ENCODE results near the gene ANAPC1.
"Not testable (repeated sequence)": the region's sequence is repeated elsewhere in the genome, so short reads cannot be mapped to it uniquely, and the experiment has no call there.

ANAPC1 gene

DNA sequence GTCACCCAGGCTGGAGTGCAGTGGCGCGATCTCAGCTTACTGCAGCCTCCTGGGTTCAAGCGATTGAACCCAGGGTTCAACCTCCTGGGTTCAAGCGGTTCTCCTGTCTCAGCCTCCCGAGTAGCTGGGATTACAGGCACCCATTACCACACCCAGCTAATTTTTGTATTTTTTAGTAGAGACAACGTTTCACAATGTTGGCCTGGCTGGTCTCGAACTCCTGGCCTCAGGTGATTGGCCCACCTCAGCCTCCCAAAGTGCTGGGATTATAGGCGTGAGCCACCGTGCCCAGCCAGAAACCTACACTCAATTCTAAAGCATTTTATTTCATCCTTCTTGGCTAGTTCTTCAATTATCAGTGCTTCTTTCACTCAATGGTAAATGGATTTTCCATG, 21.5 kb upstream of the ANAPC1 start:
- DNase-seq (ENCODE audit: low read depth) = not testable (repeated sequence)

DNA sequence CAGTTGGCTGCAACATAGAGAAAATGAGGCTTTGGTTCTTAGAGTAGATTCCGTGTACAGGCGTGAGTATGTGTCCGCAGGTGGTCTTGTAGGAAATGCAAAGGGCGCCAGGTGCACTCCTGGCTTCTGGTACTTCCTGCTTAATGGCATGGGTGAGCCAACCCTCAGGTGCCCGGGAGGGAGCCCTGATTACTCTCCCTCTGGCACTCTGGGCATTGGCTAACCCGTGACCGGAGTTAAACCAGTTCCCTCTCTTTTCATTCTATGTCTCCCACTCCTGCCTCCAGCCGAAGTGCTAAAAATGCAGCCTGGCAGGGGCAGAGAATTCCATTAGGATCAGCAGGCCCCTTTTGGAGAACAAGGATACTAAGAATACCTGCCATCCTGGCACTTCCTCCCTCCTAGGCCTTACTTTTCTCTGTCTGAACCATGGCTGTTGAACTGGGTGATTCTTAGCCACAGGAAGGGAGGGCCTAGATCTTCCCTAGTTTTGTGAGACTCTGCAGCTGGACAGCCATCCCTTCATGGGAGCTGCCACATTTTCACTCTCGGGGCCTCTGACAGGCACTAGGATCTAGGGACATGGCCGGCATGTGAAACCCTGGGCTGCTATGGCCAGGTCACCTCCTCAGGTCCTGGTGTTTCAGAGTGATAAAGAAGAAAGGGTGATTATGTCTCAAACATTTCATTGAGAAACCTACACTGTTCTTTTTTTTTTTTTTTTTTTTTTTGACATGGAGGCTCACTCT, 20.9 kb upstream of the ANAPC1 start:
- no peak for DNase-seq (ENCODE audit: low read depth)

DNA sequence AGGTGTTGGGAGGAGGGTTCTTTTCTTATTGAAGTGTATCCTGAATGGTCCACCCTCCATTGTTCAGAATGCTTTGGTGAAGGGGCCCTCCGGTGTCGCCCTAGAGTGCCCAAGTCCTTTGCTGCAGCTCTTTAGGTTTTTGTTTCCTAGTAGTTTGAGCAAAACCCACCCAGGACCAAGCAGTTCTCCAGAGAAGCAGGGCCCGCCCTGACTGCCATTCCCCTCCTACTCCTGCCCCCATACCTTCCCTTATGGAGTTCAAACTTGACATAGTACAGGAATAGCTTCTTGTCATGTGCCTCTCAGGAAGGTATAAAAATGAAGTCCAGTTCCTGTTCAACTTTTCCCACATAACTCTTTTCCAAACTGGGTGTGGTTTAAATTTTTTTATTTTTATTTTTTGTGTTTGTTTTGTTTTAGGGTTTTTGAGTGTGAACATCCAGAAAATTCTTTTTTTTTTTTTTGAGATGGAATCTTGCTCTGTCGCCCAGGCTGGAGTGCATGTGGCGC, 20.0 kb upstream of the ANAPC1 start:
- DNase-seq (ENCODE audit: low read depth) = no peak

DNA sequence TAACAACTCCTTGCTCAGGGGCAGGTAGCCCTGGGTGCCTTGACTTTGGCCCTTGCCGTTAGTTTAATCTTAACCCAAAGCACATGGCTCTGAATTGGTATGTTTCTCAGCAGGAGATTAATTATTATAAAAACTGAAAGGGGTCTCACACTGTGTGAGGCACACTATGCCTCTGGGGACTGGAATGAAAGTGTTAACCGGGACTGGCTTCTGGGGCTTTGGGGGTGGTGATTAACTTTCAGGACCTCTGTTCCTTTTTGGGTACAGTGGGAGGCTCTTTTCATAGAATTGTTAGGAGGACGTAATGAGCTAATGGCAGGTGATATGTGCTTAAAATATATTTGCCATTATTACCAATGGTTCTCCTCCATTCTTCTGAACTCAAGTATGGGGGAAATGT, 19.5 kb upstream of the ANAPC1 start:
- no peak for DNase-seq (ENCODE audit: low read depth)

DNA sequence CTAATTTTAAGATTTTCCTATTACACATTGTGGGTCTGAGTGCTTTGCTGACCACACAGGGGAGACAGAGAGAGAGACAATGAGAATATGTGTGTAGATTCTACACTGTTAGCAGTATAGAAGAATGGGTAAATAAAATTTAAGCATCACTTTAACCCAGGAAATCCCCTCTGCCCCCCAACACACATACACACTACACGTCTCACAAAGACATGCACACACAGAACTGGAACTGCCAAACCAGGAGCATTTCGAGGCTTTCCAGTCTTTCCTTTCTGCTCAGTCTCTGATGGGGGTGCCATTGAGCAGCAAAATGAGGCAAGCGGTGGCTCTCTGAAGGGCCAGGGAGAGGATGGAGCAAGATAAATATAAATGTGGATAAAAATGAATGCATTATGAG, 16.9 kb upstream of the ANAPC1 start:
- DNase-seq (ENCODE audit: low read depth) = no peak

DNA sequence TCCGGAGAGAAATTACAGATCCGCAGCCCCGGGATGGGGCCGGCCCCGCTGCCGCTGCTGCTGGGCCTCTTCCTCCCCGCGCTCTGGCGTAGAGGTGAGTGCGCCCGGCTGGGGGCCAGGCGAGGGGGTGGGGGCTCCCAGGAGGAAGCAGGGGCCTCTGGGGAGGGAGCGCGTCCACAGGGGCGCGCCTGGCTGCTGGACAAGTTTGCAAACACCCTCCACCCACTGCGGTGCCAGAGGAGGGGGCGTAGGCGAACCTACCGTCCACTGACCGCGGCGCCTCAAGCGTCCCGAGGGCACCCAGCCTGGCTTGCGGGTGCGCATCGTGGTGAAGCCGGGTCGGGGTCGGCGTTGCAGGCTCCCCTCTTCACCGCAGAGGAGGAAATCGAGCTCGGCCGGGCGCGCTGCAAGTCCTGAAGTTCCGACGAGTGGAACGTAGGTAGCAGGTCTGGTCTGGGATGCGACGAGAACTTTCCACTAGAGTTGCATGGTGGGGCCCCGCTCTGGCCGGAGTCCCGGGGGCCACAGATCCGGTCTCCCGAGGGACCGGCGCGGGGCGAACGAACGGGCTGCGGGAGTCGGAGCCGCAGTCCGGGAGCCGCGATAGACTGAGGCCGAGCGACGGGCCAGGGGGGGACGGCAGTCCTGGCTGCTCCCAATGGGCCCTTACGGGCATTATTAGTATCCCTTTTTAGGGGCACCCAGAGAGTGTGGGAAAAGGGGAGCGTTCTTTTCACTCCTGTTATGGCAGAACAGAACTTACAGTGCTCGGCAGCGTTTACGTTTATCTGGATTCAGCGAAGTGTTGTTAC, 14.9 kb upstream of the ANAPC1 start:
- no peak for DNase-seq (ENCODE audit: low read depth)

DNA sequence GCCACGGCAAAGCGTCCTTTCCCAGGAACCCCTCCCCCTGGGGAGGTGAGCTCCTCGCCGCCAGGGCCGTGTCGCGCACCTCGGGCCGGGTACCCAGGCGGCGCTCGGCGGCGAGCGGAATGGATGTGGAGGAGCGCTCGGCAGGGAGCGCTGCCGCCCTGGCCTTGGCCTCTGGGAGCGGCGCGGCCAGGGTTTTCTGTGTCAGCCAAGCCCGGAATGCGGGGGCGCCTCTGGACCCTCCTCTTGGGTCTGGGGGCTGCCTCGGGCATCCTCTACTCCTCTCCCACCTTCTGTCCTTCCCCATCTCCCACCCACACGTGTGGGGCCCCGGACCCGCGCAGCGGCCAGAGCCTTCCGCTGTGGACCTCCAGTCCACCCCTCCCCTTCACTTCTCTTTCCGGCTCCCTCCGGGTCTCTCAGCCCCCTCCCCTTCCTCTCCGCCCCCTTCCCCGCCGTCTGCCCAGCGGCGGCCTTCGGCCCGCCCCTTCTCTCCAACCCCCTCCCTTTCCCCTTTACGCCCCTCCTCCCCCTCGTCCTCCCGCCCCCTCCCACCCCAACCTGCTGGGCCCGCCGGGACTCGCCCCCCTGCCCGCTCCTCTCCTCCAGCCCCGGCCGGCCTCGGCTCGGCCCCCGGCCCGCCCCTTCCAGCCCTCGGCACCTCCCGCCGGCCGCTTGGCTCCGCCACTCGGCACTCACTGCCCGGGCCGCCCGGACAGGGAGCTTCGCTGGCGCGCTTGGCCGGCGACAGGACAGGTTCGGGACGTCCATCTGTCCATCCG, 14.1 kb upstream of the ANAPC1 start, which contains the start of gene MERTK:
Gene MERTK, plus strand, starts transcription at position 684 of the 779 bp plus-strand sequence. CDS start 129 bp downstream, outside the sequence.
- DNase-seq (ENCODE audit: low read depth) = no peak

DNA sequence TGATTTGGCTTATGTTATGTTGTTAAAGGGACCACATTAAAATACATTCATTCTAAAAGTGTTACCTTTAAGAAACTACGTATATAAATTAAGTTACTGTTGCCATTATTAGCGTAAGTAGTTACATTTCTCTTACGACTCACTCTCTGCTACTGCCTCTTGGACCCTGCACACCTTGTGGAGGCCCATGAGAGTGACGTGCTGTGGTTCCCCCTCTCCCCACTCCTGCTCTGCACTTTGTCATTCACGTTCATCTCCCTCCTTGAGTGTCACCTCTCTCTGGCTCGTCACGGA, 13.6 kb upstream of the ANAPC1 start:
- no peak for DNase-seq (ENCODE audit: low read depth)

DNA sequence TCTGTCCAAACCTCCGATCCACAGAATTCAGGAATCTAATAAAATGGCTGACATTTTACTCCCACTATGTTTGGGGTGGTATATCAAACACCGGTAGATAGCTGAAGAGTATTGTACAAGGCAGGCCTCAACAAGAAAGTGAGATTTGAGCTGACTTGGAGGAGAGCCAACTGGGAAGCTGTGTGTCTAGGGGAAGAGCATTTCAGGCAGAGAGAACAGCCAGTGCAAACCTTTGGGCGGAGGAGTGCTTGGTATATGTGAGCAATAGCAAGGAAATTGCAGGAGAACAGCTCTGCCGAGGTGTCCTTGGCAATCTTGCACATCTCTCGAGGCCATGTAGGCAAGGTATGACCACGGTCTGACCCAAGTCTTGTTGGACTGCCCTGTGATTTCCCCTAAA, 12.6 kb upstream of the ANAPC1 start:
- DNase-seq (ENCODE audit: low read depth) = no peak

DNA sequence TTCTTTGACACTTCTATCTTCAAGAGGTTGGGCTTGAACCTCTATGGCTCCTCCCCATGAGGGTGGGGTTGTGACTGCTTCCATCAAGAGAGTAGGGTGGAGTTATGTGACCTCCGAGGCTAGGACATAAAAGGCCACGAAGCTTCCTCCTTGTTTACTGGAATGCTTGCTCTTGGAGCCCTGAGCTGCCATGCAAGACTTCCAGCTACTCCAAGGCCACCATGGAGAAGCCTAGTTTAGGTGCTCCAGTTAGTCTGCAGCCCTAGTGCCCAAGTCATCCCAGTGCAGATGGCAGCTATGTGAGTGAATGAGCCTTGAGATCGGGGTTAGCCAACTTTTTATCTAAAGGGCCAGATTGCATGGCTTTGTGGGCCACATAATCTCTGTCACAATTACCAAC, 12.0 kb upstream of the ANAPC1 start:
- no peak for DNase-seq (ENCODE audit: low read depth)

DNA sequence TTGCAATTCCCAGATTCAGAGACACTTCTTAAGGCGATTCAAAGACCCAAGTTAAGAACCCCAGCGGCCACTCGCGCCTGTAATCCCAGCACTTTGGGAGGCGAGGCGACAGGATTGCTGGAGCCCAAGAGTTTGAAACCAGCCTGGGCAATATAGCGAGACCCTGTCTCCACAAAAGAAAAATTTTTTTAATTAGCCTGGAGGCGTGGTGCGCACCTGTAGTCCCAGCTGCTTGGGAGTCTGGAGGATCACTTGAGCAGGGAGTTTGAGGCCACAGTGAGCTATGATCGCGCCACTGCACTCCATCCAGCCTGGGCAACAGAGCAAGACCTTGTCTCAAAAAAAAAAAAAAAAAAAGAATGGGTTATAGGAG, 585 bp upstream of the ANAPC1 start:
- DNase-seq (ENCODE audit: low read depth) = no peak

DNA sequence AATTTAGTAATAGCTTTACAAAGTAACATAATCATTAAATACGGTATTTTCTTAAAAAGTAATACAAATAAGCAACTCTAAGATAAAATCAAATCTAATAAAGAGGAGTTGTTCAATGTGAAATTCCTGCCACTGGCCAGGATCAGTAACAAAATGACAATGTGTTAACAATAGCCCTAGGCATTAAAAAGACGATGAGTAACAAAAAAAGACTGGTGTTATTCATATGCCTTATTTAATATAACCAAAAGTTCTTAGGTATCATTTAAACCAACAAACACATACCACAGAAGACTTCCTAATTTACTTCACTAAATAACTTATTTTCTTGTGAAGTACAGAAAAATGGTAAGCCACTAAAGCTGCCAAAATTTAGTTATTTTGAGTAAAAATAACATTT, 11.2 kb downstream of the ANAPC1 start:
- not testable (repeated sequence) for DNase-seq (ENCODE audit: low read depth)

DNA sequence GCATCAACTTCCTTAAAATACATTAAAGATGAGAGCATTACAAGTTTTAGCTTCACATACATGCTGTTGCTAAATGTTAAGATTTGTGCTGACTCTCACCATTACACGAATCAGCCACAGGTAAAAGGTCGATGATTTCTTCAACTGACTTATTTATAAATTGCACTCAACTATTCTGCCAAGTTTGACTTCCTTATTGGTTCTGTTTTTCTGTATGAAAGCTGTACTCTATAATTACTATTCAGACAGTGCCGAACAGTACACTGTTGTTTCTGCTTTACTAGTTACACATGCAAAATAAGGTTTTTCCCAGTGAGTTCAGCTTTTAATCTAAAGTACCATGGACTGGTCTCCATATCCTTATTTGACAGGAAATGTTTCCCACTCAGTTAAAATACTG, 18.9 kb downstream of the ANAPC1 start:
- DNase-seq (ENCODE audit: low read depth) = not testable (repeated sequence)

DNA sequence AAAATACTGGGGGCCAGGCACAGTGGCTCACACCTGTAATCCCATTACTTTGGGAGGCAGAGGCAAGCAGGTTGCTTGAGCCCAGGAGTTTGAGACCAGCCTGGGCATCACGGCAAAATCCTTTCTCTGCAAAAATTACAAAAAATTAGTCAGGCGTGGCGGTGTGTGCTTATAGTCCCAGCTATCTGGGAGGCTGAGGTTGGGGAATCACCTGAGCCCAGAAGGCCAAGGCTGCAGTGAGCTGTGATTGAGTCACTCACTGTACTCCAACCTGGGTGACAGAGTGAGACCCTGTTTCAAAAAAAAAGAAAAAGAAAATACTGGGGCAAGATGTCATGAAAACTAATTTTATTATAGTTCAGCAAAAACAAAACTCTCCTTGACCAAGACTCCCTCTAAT, 24.0 kb downstream of the ANAPC1 start:
- not testable (repeated sequence) for DNase-seq (ENCODE audit: low read depth)

DNA sequence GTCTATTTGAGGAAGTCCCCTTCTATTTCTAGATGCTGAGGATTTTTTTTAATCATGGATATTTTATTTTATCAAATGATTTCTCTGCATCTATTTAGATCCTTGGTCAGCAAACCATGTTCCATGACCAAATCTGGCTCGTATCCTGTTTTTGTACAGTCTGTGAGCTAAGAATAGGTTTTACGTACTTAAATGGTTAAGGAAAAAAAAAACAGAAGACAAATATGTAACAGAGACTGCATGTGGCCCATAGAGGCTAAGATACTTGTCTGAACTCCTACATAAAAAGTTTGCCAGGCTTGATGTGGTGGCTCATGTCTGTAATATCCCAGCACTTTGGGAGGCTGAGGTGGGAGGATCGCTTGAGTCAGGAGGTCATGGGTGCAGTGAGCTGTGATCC, 31.4 kb downstream of the ANAPC1 start:
- not testable (repeated sequence) for DNase-seq (ENCODE audit: low read depth)

DNA sequence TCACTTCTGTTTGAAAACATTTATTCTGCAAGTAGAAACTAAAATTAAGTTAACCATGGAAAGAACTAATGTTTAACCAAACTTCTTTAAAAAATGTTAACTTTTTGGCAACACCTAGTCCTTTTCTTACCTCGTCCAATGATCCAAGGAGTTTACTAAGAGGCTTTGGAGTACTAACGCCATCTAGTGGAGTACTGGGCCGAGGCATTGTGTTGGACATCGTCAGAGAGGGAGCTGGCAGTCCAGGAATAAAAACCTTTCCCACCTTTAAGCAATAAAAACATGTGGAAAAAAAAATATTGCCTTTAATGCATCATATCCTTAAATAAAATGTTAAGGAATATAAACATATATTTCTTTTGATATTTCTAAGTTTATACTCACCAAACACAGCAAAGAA, 33.3 kb downstream of the ANAPC1 start:
- DNase-seq (ENCODE audit: low read depth) = peak; percentile 5

DNA sequence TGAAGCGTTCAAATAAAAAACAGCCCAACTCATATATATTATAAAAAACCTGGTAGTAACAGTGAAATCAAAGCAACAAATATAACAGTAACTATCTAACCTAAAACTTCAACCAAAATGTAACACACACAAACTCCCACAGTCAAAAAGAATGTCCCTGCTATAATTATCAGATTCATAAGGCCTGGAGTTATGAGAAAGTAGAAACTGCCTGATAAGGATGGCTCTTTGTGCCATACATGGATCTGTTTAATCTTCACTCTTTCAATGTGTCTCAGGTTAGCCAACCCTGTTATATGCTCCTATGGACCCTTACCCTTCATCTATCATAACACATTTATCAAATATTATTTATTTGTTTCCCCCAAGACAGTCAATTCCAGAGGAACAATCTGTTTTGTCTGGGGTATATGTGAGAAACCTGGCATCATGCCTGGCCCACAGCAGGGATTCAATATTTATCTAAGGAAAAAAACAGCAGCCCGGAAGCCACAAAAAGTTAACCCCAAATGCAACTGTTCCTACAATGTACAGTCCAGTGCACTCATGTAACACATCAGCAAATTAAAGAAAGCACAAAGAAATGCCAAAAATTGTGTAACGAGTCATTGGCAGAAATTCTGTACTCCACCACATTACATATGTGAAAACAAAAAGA, 44.2 kb downstream of the ANAPC1 start:
- peak; percentile 19 for DNase-seq (ENCODE audit: low read depth)

DNA sequence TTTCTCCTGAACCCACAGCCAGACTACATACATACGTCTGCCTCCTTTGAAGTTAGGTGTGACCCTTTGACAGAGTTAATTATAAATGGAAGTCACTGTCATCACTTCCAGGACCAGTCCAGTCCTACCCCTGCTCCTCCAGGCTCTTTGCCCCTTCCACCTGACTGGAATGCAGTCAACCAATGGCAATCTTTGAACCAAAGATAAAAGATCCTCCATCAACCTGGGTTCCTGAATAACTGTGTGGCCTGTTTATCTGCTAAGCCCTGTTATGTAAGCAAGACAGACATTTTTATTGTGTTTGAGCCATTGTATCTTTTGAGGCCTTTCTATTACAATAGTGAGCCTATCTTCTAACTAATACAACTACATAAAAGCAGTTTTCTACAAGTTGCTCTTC, 45.0 kb downstream of the ANAPC1 start:
- not testable (repeated sequence) for DNase-seq (ENCODE audit: low read depth)

DNA sequence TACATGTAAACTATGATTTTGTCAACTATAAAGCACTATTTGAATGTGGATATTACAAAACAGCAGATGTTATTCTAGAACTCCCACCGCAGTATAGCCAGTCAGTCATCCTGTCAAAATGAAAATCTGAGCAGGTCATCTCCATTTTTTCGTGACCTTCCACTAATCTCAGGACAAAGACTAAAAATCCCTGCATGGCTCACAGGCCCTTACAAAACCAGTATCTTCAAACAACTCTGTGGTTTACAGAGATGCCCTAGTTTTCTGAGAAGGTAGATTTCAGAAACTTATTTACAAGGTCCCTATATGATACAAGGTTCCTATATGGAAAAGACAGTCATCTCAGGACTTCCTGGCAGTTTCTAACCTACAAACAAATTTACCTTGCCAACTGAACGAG, 49.8 kb downstream of the ANAPC1 start:
- not testable (repeated sequence) for DNase-seq (ENCODE audit: low read depth)

DNA sequence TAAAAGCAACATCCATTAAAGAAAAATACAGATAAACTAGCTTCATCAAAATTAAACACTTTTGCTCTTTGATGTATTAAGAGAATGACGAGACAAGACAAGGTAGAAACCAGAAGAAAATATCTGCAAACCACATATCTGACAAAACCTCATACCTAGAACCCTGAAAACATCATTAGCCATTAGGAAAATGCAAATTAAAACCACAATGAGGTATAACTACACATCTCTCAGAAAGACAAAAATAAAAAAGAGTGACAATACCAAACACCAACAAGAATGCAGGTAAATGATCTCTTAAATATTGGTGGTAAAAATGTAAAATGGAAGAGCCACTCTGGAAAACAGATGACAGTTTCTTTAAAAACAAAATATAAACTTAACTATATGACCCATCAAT, 53.5 kb downstream of the ANAPC1 start:
- DNase-seq (ENCODE audit: low read depth) = not testable (repeated sequence)

DNA sequence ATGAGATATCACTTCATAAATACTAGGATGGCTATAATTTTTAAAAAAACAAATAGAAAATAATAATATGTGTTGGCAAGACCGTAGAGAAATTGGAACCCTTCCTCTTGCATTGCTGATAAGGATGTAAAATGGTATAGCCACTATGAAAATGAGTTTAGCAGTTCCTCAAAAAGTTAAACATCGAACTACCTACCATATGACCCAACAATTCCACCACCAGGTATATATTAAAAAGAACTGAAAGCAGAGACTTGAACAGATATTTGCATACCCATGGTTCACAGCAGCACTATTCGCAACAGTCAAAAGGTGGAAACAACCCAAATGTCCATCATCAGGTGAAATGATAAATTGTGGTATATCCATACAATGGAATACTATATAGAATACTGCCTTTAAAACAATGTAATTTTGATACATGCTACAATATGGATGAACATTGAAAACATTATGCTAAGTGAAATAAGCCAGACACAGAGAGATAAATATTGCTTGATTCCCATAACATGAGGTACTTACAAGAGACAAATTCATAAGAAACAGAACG, 55.7 kb downstream of the ANAPC1 start:
- DNase-seq (ENCODE audit: low read depth) = not testable (repeated sequence)
